ENCODE results near the gene ARPC5. TPM values are rescaled to one million over a fixed set of nuclear protein-coding genes. Genes with fewer than 3 reads are reported as not detected.

ARPC5 gene
- polyA plus RNA-seq, 6 donors from 2014 or later = 286 to 573 (median 376) TPM

Other genes starting within 250 kb of the ARPC5 start
- gene NMNAT2, start 217.4 kb downstream of the ARPC5 start, polyA plus RNA-seq (ENCODE audit: low read depth in 6 of 6) = not detected
- 10 to 100 TPM in 5 of 6 donors, 1 to 10 TPM in 1; 4.1 to 55.6 (median 31.4) TPM for gene SMG7, start 163.3 kb downstream of the ARPC5 start, polyA plus RNA-seq (ENCODE audit: low read depth in 6 of 6)
- gene NCF2, start 45.3 kb downstream of the ARPC5 start, polyA plus RNA-seq (ENCODE audit: low read depth in 6 of 6) = 10 to 100 TPM in 1 of 6 donors, 1 to 10 TPM in 4, not detected in 1; 5.6 to 11.0 (median 6.3) TPM
- not detected for gene APOBEC4, start 17.5 kb upstream of the ARPC5 start, polyA plus RNA-seq (ENCODE audit: low read depth in 6 of 6)
- gene RGL1, start 169.3 kb upstream of the ARPC5 start, polyA plus RNA-seq (ENCODE audit: low read depth in 6 of 6) = under 1 TPM in 3 of 6 donors, not detected in 3; 0.09 to 0.29 (median 0.13) TPM